Stimulated activated CD8-positive, alpha-beta memory T cell treated with anti-CD3 and anti-CD28 coated beads, Interleukin-15, amount 100 ng/mL, for 1 hour (primary cell): ENCODE results near the gene TEX38.
"Not testable (repeated sequence)": the region's sequence is repeated elsewhere in the genome, so short reads cannot be mapped to it uniquely, and the experiment has no call there.

ENCODE experiments used
- DNase-seq: peaks from one replicate; pipeline ENCODE4 v3.0.0-alpha.2; 2020; ENCODE audit warnings: low read depth

TEX38 gene

GRCh38 chr1:46671554-46671953, at the start of gene TEX38:
Gene TEX38, plus strand, starts transcription at chr1:46671854. Its CDS starts 81 bp downstream, at chr1:46671935.
- no peak for DNase-seq

GRCh38 chr1:46621930-46622329, 49.7 kb upstream of the TEX38 start:
- no peak for DNase-seq

DNA sequence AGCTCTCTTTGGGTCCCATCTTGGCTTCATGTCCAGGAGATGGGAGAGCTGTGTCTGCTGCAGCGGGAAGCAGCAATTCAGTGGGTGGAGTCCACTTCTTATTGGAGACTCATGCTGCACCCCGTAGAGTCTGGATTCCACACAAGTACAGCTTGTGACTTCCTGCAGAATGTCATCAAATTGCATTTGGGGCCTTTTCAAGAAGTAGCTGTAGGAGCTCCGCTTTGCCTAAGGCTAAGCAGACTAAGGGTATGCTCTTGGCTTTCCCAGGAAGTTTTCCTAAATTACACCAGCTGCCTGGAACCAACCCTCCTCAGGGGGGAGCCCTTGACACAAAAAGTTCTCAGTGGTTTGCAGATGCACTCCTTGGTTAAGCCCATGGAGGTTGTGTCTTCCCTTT, 49.3 kb upstream of the TEX38 start:
- DNase-seq: no peak

DNA sequence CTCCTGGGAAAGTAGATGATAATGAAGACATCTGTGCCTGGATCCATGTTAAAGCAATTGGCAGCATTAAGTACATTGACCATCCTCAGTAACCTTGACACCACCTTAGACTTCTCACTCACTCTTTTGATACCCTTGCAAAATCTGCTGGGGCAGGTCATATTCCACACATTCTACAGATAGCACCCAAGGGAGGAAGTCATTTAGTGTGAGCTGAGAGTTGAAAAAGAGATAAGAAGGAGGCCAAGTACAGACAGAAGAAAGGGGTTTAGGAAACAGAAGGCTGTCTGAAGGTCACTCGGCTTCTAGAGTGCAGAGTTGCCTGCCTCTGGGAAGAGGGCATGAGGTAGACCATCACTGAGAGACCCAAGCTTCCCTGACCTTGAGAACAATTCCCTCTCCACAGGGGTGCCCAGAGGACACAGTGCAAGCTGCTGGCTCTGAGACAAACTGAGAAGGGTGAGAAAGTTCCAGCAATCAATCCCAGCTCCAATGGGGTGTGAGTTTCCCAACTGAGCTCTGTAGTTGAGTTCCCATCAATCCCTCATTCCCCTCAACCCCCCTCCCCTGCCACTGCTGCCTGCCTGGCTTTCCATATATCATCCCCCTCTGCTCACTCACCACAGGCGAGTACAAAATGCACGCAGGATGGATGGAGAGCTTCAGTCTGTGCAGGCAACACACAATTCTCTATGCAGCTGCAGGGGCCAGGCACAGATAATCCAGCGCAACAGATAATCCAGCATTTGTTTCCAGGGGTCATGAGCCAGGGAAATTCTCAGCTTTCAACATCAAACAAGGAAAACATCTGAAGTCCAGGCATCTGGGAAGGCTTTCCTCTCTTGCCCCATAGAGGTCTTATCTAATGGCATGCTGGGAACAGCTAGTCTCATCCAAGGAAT, 47.7 kb upstream of the TEX38 start:
- no peak for DNase-seq

DNA sequence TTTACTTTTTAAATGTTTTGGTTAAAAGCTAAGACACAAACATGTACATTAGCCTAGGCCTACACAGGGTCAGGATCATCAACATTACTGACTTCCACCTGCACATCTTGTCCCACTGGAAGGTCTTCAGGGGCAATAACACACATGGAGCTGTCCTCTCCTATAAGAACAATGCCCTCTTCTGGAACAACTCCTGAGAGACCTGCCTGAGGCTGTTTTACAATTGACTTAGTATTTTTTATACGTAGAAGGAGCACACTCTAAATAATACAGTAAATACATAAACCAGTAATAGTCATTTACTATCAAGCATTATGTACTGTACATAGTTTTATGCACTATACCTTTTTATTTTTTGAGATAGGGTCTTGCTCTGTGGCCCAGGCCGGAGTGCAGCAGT, 40.9 kb upstream of the TEX38 start:
- DNase-seq: no peak

GRCh38 chr1:46635205-46635604, 36.4 kb upstream of the TEX38 start:
- no peak for DNase-seq

GRCh38 chr1:46637444-46638083, 34.1 kb upstream of the TEX38 start:
- DNase-seq: no peak

DNA sequence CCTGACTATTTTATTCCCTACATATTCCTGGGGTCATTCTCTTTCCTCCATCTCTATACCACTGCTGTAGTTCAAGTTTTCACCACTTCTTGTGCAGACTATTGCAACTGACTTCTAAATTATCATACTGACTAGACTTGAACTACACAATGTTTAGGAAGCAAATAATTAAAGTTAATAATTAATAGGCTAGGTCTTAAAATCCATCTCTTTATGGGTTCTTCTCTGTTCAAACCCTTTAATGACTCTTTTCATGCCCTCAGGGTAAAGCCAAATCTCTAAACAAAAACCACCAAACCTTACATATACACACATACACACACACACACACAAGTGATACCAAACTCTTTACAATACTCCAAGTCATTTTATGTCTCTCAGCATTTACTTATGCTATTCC, 32.7 kb upstream of the TEX38 start:
- no peak for DNase-seq

- no peak for DNase-seq
Measured at GRCh38 chr1:46639547-46639946, 32.1 kb upstream of the TEX38 start.

GRCh38 chr1:46642115-46642680, 29.5 kb upstream of the TEX38 start:
- no peak for DNase-seq

- DNase-seq: no peak
Measured at GRCh38 chr1:46643368-46643775, 28.3 kb upstream of the TEX38 start.

- DNase-seq: no peak
Measured at GRCh38 chr1:46645815-46646214, 25.8 kb upstream of the TEX38 start.

GRCh38 chr1:46646331-46646730, 25.3 kb upstream of the TEX38 start:
- no peak for DNase-seq

- DNase-seq: no peak
Measured at GRCh38 chr1:46646844-46647243, 24.8 kb upstream of the TEX38 start.

DNA sequence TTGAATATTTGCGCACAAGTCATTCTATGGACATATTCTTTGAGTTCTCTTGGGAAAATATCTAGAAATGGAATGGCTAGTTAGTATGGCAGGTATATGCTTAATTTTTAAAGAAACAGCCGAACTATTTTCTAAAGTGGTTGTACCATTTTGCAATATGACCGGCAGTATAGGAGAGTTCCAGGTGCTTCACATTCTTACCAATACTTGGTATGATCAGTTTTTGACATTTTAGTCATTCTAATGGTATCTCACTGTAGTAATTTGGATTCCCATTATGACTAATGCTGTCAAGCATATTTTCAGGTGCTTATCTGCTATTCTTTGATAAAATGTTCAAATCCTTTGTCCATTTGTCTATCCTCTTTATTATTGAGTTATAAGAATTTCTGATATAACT, 24.0 kb upstream of the TEX38 start:
- no peak for DNase-seq

- no peak for DNase-seq
Measured at GRCh38 chr1:46649764-46650163, 21.9 kb upstream of the TEX38 start.

- DNase-seq: no peak
Measured at GRCh38 chr1:46650491-46650890, 21.2 kb upstream of the TEX38 start.

GRCh38 chr1:46651152-46651551, 20.5 kb upstream of the TEX38 start:
- DNase-seq: not testable (repeated sequence)

GRCh38 chr1:46652321-46653100, 19.1 kb upstream of the TEX38 start:
- DNase-seq: no peak

- no peak for DNase-seq
Measured at GRCh38 chr1:46653405-46653958, 18.2 kb upstream of the TEX38 start.

DNA sequence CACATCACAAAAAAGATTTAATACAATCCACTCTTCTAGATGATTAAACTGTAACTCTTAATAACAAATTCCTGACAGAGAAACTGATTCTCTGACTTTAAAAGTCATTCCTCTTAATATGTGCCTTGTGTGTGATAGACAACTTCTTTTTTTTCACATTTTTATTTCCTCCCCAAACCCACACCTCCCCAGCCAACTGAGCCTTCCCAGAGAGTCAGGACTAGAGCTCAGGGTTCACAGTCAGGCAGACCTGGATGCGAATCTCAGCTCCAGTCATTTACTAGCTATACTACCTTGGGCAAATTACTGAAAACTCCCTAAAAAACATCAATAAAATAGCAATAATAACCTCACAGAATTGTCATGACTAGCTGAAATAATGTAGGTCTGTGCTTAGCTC, 17.6 kb upstream of the TEX38 start:
- DNase-seq: no peak

DNA sequence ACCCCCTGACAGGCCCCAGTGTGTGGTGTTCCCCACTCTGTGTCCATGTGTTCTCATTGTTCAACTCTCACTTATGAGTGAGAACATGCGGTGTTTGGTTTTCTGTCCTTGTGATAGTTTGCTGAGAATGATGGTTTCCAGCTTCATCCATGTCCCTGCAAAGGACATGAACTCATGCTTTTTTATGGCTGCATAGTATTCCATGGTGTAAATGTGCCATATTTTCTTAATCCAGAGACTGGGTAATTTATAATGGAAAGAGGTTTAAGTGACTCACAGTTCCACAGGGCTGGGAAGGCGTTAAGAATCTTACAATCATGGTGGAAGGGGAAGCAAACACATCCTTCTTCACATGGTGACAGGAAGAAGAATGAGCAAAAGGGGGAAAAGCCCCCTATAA, 17.0 kb upstream of the TEX38 start:
- DNase-seq: not testable (repeated sequence)
